CD14-positive monocyte (primary cell): ENCODE data around the gene NOTCH4. TPM values are rescaled to one million over a fixed set of nuclear protein-coding genes. Genes with fewer than 3 reads are reported as not detected.

Experiments
- DNase-seq, 3 donors: peaks; one replicate each; pipeline ENCODE4 v3.0.0-alpha.2; 2011 to 2022
- H2AFZ ChIP-seq: 2 replicates; pipeline ENCODE4 v1.6.0; 2012; ENCODE audit warnings: mild to moderate bottlenecking, low read depth, low read length, inconsistent platforms; ENCODE audit not compliant: insufficient read depth, poor library complexity, severe bottlenecking
- H3K27ac ChIP-seq, 2 donors: 1 replicate in 1 of 2; 2 replicates in 1 of 2; pipeline ENCODE4 v1.5.1; 2012 to 2013; ENCODE audit warnings: low read length in 2 of 2, control low read depth in 1 of 2, inconsistent platforms in 1 of 2, low read depth in 1 of 2, mild to moderate bottlenecking in 1 of 2
- H3K27me3 ChIP-seq, 2 donors: one replicate each; pipeline versions ENCODE4 v1.6.0 to v1.6.1; 2011 to 2013; ENCODE audit warnings: low read length in 2 of 2; ENCODE audit not compliant: control insufficient read depth in 2 of 2, insufficient read depth in 2 of 2
- H3K36me3 ChIP-seq, 2 donors: replicated peaks in 1 of 2; 1 replicate in 1 of 2; 2 replicates in 1 of 2; pipeline versions ENCODE4 v1.5.1 to v1.6.1; 2012 to 2013; ENCODE audit warnings: low read length in 2 of 2, control low read depth in 1 of 2, inconsistent platforms in 1 of 2, mild to moderate bottlenecking in 1 of 2; ENCODE audit not compliant: insufficient read depth in 2 of 2, control insufficient read depth in 1 of 2
- H3K4me1 ChIP-seq, 2 donors: 1 replicate in 1 of 2; 2 replicates in 1 of 2; pipeline versions ENCODE4 v1.5.1 to v1.6.1; 2012 to 2013; ENCODE audit warnings: low read length in 2 of 2, control low read depth in 1 of 2, inconsistent platforms in 1 of 2, mild to moderate bottlenecking in 1 of 2, moderate library complexity in 1 of 2; ENCODE audit not compliant: insufficient read depth in 2 of 2, control insufficient read depth in 1 of 2
- H3K4me2 ChIP-seq: replicated peaks from 2 replicates; pipeline ENCODE3; 2012; ENCODE audit warnings: low read length, moderate library complexity, mild to moderate bottlenecking; ENCODE audit not compliant: poor library complexity, severe bottlenecking; ENCODE audit errors: extremely low read depth
- H3K4me3 ChIP-seq, 3 experiments: fragments of 200-600 bp in 1 of 3; sonication (generic) in 1 of 3; replicated peaks in 1 of 3; 1 replicate in 2 of 3; 2 replicates in 1 of 3; pipeline ENCODE4 v1.5.1; 2011 to 2013; ENCODE audit warnings: low read length in 3 of 3, mild to moderate bottlenecking in 3 of 3, control low read depth in 2 of 3, low read depth in 2 of 3, inconsistent platforms in 1 of 3, moderate library complexity in 1 of 3
- H3K79me2 ChIP-seq: 2 replicates; pipeline ENCODE4 v1.6.0; 2012; ENCODE audit warnings: mild to moderate bottlenecking, control low read depth, inconsistent platforms, low read length, moderate library complexity; ENCODE audit not compliant: insufficient read depth
- H3K9ac ChIP-seq: 2 replicates; pipeline ENCODE4 v1.6.0; 2017; ENCODE audit warnings: low read length, mild to moderate bottlenecking; ENCODE audit not compliant: insufficient read depth, poor library complexity, severe bottlenecking
- H3K9me3 ChIP-seq, 2 donors: replicated peaks in 1 of 2; 1 replicate in 1 of 2; 2 replicates in 1 of 2; pipeline versions ENCODE4 v1.5.1 to v1.6.1; 2012 to 2013; ENCODE audit warnings: low read length in 2 of 2, control low read depth in 1 of 2; ENCODE audit not compliant: control insufficient read depth in 1 of 2, insufficient read depth in 1 of 2
- H4K20me1 ChIP-seq: 2 replicates; pipeline ENCODE4 v1.6.0; 2012; ENCODE audit warnings: mild to moderate bottlenecking, low read length, control low read depth, moderate library complexity; ENCODE audit not compliant: insufficient read depth
- H3K27ac Mint-ChIP-seq, 7 donors: one replicate each; pipeline ENCODE4 v1.8.0; 2020; ENCODE audit warnings: mild to moderate bottlenecking in 7 of 7, mixed read lengths in 7 of 7, moderate library complexity in 6 of 7, inconsistent platforms in 2 of 7
- H3K27me3 Mint-ChIP-seq, 3 donors: one replicate each; pipeline ENCODE4 v1.8.0; 2021 to 2022; ENCODE audit warnings: low read depth in 3 of 3, mild to moderate bottlenecking in 3 of 3, mixed read lengths in 3 of 3, moderate library complexity in 3 of 3, inconsistent platforms in 1 of 3
- H3K36me3 Mint-ChIP-seq, 2 donors: one replicate each; pipeline ENCODE4 v1.8.0; 2020; ENCODE audit warnings: mixed read lengths in 2 of 2, inconsistent platforms in 1 of 2, mild to moderate bottlenecking in 1 of 2
- H3K4me1 Mint-ChIP-seq: one replicate; pipeline ENCODE4 v1.8.0; 2020; ENCODE audit warnings: mild to moderate bottlenecking, mixed read lengths
- H3K4me3 Mint-ChIP-seq, 2 donors: one replicate each; pipeline ENCODE4 v1.8.0; 2020; ENCODE audit warnings: mild to moderate bottlenecking in 2 of 2, mixed read lengths in 2 of 2, moderate library complexity in 1 of 2
- H3K9me3 Mint-ChIP-seq, 7 donors: one replicate each; pipeline ENCODE4 v1.8.0; 2020 to 2022; ENCODE audit warnings: mixed read lengths in 7 of 7, mild to moderate bottlenecking in 6 of 7, moderate library complexity in 6 of 7, inconsistent platforms in 2 of 7
- WGBS: methylation state at CpG from one replicate; pipeline ENCODE4 v1.1.5; 2013; ENCODE audit warnings: missing lambda C conversion rate; ENCODE audit not compliant: insufficient coverage; 5-methylcytosine and 5-hydroxymethylcytosine counted together
- intact Hi-C, 2 donors: fragments of 100-400 bp; cut with micrococcal nuclease; formaldehyde crosslinking; loops; one replicate each; pipeline versions ENCODE4 v1.15.0 to v1.15.1; 2023
- polyA plus RNA-seq, 3 donors: library from polyadenylated mRNA; depleted of rRNA in 1 of 3; unstranded in 2 of 3; stranded (reverse) in 1 of 3; fragments of 300-500 nt in 2 of 3; fragments of >200 nt in 1 of 3; fragmentation: Illumina TruSeq in 2 of 3; gene quantifications; 1 replicate in 2 of 3; 2 replicates in 1 of 3; pipeline ENCODE4 v1.2.3, GENCODE V29; 2012 to 2021
- TF ChIP-seq, protein P1 (sequence below): fragments of 200-600 bp; IDR thresholded peaks from one replicate; pipeline ENCODE4 v1.8.0; 2022; ENCODE audit warnings: antibody characterized with exemption, mild to moderate bottlenecking

NOTCH4 gene
- polyA plus RNA-seq, 3 donors = 5.2 to 8.1 (median 6.1) TPM

DNA sequence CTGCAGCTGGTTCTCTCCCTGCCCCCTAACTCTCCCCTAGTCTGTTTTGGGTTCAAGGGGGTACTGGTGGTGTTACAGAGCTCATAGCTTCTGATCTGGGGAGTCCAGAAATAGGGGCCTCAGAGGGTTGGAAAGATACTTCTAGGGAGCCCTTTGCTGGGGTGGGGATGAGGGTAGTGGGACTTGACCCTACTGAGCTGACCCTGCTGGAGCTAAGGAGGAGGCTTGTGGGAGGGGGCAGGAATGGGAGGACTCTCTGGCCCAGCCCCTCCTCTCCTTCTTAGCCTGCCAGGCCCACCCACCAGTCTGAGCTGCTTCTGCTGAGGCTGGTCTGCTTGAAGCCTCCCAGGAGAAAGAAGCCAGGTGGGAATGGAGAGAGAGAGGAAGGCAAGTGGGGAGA is 59.6 kb downstream of the NOTCH4 start, which contains the start of gene EGFL8:
TSS of gene EGFL8 (plus strand) at position 301 of the 400 bp plus-strand sequence. CDS start 1,571 bp downstream, outside the sequence.
- Histone ChIP-seq H3K4me1 (no peaks in the 10 kb centered on the region), H3K9ac (no peak within 1 kb of the TSS), H4K20me1 (no peaks in the 10 kb centered on the region), H3K4me2 (no peak within 1 kb of the TSS), H3K27ac (no peak within 1 kb of the TSS), H3K27me3 (no peaks in the 10 kb centered on the region), H3K79me2 (no peaks in the 10 kb centered on the region), H3K36me3 (peaks cover 7 to 11% of the 10 kb centered on the region in 2 donors), H2AFZ (no peak within 1 kb of the TSS), H3K4me3 (no peak within 1 kb of the TSS), H3K9me3 (no peaks in the 10 kb centered on the region)
- peaks cover 0 to 2% (median 1%) of the 10 kb centered on the region in 3 donors for H3K27me3 Mint-ChIP-seq
- H3K4me1 Mint-ChIP-seq = no peaks in the 10 kb centered on the region
- intact Hi-C loops = no loop called here
- peak within 1 kb of the TSS in 1 of 7 donors; percentile 63 for H3K27ac Mint-ChIP-seq
- TF ChIP-seq, protein P1, sequence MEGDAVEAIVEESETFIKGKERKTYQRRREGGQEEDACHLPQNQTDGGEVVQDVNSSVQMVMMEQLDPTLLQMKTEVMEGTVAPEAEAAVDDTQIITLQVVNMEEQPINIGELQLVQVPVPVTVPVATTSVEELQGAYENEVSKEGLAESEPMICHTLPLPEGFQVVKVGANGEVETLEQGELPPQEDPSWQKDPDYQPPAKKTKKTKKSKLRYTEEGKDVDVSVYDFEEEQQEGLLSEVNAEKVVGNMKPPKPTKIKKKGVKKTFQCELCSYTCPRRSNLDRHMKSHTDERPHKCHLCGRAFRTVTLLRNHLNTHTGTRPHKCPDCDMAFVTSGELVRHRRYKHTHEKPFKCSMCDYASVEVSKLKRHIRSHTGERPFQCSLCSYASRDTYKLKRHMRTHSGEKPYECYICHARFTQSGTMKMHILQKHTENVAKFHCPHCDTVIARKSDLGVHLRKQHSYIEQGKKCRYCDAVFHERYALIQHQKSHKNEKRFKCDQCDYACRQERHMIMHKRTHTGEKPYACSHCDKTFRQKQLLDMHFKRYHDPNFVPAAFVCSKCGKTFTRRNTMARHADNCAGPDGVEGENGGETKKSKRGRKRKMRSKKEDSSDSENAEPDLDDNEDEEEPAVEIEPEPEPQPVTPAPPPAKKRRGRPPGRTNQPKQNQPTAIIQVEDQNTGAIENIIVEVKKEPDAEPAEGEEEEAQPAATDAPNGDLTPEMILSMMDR = no peak
- H3K9me3 Mint-ChIP-seq = no peaks in the 10 kb centered on the region
- no peak for DNase-seq
- H3K36me3 Mint-ChIP-seq = peaks cover 11 to 17% of the 10 kb centered on the region in 2 donors
- H3K4me3 Mint-ChIP-seq = no peak within 1 kb of the TSS

DNA sequence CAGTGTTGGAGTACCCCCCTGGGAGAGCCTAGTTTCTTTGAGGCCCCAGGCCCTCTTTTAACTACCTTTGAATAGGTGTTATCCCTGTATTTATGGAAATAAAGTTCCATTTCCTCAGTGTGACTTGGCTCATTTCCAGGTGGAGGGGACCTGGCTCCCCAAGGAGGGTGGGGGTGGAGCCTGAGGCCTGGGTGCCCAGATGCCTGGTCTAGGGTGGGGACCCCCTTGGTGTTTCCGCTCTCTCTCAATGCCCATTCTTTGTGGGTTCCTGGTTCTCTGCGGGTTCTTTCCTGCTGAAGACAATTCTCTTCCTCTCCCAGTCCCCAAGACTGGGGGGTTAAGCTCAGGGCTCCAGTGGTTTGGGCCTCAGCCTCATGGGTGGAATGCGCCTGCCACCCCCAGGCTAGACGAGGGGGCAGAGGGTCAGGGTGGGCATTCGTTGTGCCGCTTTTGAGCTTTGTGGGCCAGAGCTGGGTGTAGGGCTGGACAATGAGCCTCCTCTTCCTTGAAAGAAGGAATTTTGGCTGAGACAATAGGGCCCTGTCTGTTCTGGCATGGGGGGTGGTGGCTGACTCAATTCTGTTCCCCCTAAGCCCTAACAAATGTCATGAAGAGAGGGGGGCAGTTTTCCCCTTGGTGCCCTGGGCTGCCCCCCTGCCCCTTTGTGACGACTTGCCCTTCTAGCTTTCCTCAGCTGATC is 60.2 kb downstream of the NOTCH4 start:
- no peaks in the 10 kb centered on the region for H3K79me2 ChIP-seq
- H3K9me3 ChIP-seq = no peaks in the 10 kb centered on the region
- H3K4me3 ChIP-seq = no peak overlapping the region
- Mint-ChIP-seq H3K4me3 (no peak overlapping the region), H3K27me3 (peaks cover 0 to 2% (median 1%) of the 10 kb centered on the region in 3 donors), H3K36me3 (peaks cover 7 to 12% of the 10 kb centered on the region in 2 donors), H3K27ac (peak overlapping the region in 1 of 7 donors; percentile 63), H3K9me3 (no peaks in the 10 kb centered on the region), H3K4me1 (no peaks in the 10 kb centered on the region)
- intact Hi-C loops = no loop called here
- no peaks in the 10 kb centered on the region for H3K4me1 ChIP-seq
- no peak overlapping the region for H3K9ac ChIP-seq
- 94% methylated on average over 4 of the region's 7 CpGs for WGBS
- H4K20me1 ChIP-seq = no peaks in the 10 kb centered on the region
- TF ChIP-seq, protein P1 = no peak
- DNase-seq = no peak
- peaks cover 2 to 5% of the 10 kb centered on the region in 2 donors for H3K36me3 ChIP-seq
- no peak overlapping the region for H3K27ac ChIP-seq
- H3K4me2 ChIP-seq = no peak overlapping the region
- H3K27me3 ChIP-seq = no peaks in the 10 kb centered on the region
- H2AFZ ChIP-seq = no peak overlapping the region
